A549 (cell line): ENCODE data around the gene ASAP2.

ENCODE experiments used
- BHLHE40 ChIP-seq: IDR thresholded peaks from 2 replicates; pipeline ENCODE4 v1.6.1; 2012; ENCODE audit warnings: low read depth, low read length, inconsistent platforms
- CTCF ChIP-seq: fragments of >200 bp; sonication (Bioruptor Twin); formaldehyde crosslinking; IDR thresholded peaks from 3 replicates; pipeline ENCODE4 v1.5.1; 2016
- EP300 ChIP-seq, 2 experiments: fragments of >200 bp; sonication (Bioruptor Twin); formaldehyde crosslinking; IDR thresholded peaks; 2 replicates in 1 of 2; 3 replicates in 1 of 2; pipeline ENCODE4 v1.6.1; 2016 to 2017
- MAX ChIP-seq: IDR thresholded peaks from 2 replicates; pipeline ENCODE4 v1.6.1; 2012
- MAZ ChIP-seq: fragments of 150-350 bp; IDR thresholded peaks from 2 replicates; pipeline ENCODE4 v1.6.1; 2014; ENCODE audit warnings: antibody characterized with exemption, low read depth, low read length, borderline replicate concordance
- MYC ChIP-seq: IDR thresholded peaks from 2 replicates; pipeline ENCODE4 v1.6.1; 2012; ENCODE audit warnings: mild to moderate bottlenecking, inconsistent platforms, low read length, improper control_type of control experiment, borderline replicate concordance
- NFE2L2 ChIP-seq: fragments of 150-350 bp; conservative IDR thresholded peaks from 2 replicates; pipeline ENCODE4 v1.6.1; 2014; ENCODE audit warnings: low read length
- POLR2A ChIP-seq: IDR thresholded peaks from 2 replicates; pipeline ENCODE4 v1.6.1; 2012; ENCODE audit warnings: mild to moderate bottlenecking, low read length
- RCOR1 ChIP-seq: fragments of 150-350 bp; IDR thresholded peaks from 2 replicates; pipeline ENCODE4 v1.6.1; 2014; ENCODE audit warnings: antibody characterized with exemption, low read length, low read depth
- REST ChIP-seq: fragments of 200-600 bp; sonication (generic); IDR thresholded peaks from 2 replicates; pipeline ENCODE4 v1.6.1; 2016; ENCODE audit warnings: antibody characterized with exemption, mild to moderate bottlenecking, moderate library complexity

- TF ChIP-seq CTCF (no peak), MAZ (no peak), POLR2A (no peak), EP300 (IDR thresholded peaks at IDR 0.05) (no peak), REST (no peak), NFE2L2 (no peak), MAX (no peak), BHLHE40 (no peak), MYC (no peak), RCOR1 (no peak)
Measured at GRCh38 chr2:9296559-9296958, 89.9 kb downstream of the ASAP2 start.
